Mesendoderm (in vitro differentiated cells): ENCODE data around the gene GARIN5B.
A peak's percentile ranks its signal among the peaks of the same experiment; 100 is the strongest.

Experiments used
- DNase-seq: peaks from one replicate; pipeline ENCODE4 v3.0.0; 2013
- H2AK5ac ChIP-seq: 2 replicates; pipeline ENCODE4 v1.6.1; 2013; ENCODE audit warnings: low read length, inconsistent platforms
- H2BK120ac ChIP-seq: 2 replicates; pipeline ENCODE4 v1.6.1; 2013; ENCODE audit warnings: low read depth, mild to moderate bottlenecking, low read length, moderate library complexity, mixed read lengths
- H2BK15ac ChIP-seq: replicated peaks from 2 replicates; pipeline ENCODE4 v1.6.1; 2013; ENCODE audit warnings: low read depth, mild to moderate bottlenecking, moderate library complexity
- H2BK5ac ChIP-seq: 2 replicates; pipeline ENCODE4 v1.6.1; 2013; ENCODE audit warnings: low read length, inconsistent platforms
- H3K18ac ChIP-seq: 2 replicates; pipeline ENCODE4 v1.6.1; 2013; ENCODE audit warnings: mild to moderate bottlenecking, low read length, mixed read lengths
- H3K23ac ChIP-seq: one replicate; pipeline ENCODE4 v1.6.1; 2013; ENCODE audit warnings: low read length
- H3K27ac ChIP-seq: 2 replicates; pipeline ENCODE4 v1.5.1; 2013; ENCODE audit warnings: low read depth, mild to moderate bottlenecking, inconsistent platforms, low read length, moderate library complexity
- H3K27me3 ChIP-seq: 2 replicates; pipeline ENCODE4 v1.6.1; 2013; ENCODE audit warnings: low read length, control low read depth, mild to moderate bottlenecking, inconsistent platforms; ENCODE audit not compliant: insufficient read depth, poor library complexity
- H3K36me3 ChIP-seq: 2 replicates; pipeline ENCODE4 v1.6.1; 2013; ENCODE audit warnings: low read length, inconsistent platforms; ENCODE audit not compliant: control insufficient read depth, insufficient read depth
- H3K4ac ChIP-seq: one replicate; pipeline ENCODE4 v1.6.1; 2013; ENCODE audit warnings: low read depth, mild to moderate bottlenecking, low read length, moderate library complexity
- H3K4me1 ChIP-seq: 2 replicates; pipeline ENCODE4 v1.6.1; 2013; ENCODE audit warnings: low read depth, low read length, inconsistent platforms; ENCODE audit not compliant: control insufficient read depth
- H3K4me2 ChIP-seq: 2 replicates; pipeline ENCODE4 v1.6.1; 2013; ENCODE audit warnings: low read length
- H3K4me3 ChIP-seq: 2 replicates; pipeline ENCODE4 v1.5.1; 2013; ENCODE audit warnings: mild to moderate bottlenecking, low read length
- H3K56ac ChIP-seq: one replicate; pipeline ENCODE4 v1.6.1; 2013; ENCODE audit warnings: low read length
- H3K79me1 ChIP-seq: 2 replicates; pipeline ENCODE4 v1.6.1; 2013; ENCODE audit warnings: low read length, inconsistent platforms
- H3K79me2 ChIP-seq: 2 replicates; pipeline ENCODE4 v1.6.1; 2013; ENCODE audit warnings: mild to moderate bottlenecking, low read length; ENCODE audit not compliant: control insufficient read depth, insufficient read depth
- H3K9ac ChIP-seq: 2 replicates; pipeline ENCODE4 v1.6.1; 2013; ENCODE audit warnings: low read length, inconsistent platforms
- H4K5ac ChIP-seq: one replicate; pipeline ENCODE4 v1.6.1; 2013; ENCODE audit warnings: low read length
- H4K8ac ChIP-seq: one replicate; pipeline ENCODE4 v1.6.1; 2013; ENCODE audit warnings: low read depth, mild to moderate bottlenecking, control low read depth, low read length, moderate library complexity
- WGBS: extraction: QIAGEN DNeasy Blood & Tissue Kit; methylation state at CpG from one replicate; pipeline ENCODE4 v1.1.7; 2013; ENCODE audit warnings: low lambda C conversion rate, missing lambda C conversion rate; ENCODE audit not compliant: insufficient coverage; ENCODE audit errors: extremely low coverage; 5-methylcytosine and 5-hydroxymethylcytosine counted together

GARIN5B gene

DNA sequence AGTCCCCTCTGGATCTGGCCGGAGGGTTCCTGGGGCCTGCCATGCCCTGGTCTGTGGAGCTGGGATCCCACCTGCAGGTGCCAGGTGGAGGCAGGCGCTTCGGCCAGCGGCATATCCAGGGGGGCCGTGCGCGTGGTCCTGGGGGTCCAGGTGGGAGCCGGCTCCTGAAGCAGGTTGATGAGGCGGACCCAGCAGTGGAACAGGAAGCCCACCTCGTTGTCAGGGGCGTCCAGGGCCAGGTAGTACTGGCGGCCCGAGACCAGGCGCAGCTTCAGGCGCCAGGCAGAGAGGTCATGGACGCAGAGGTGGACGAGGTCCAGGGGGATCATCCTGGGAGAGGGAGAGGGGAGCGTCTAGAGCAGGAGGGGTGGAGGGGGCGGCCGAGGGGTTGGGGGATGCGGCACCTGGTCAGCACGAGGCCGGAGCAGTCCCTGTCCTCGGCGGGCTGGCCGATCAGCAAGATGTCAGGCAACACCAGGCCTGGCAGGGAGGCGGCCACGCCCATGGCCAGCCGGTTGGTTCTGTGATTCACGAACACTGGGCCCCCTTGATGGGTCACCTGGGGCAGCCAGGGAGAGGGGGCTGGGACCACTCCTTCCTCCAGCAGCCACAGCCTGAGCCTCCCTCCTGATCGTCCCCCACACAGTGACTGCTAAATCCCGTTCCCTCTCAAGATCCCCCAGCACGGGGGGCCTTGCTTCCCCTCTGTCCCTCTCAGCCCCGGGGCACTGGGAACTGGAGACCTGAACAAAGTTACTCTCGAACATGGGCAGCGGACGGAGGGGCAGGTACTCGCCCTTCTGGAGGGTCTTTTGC, 678 bp downstream of the GARIN5B start:
- DNase-seq = no peak
- Histone ChIP-seq H3K79me1 (no peaks in the 10 kb centered on the region), H3K4me3 (no peak overlapping the region), H3K56ac (no peak overlapping the region), H3K9ac (no peak overlapping the region), H3K23ac (no peak overlapping the region), H4K5ac (no peak overlapping the region), H2BK15ac (no peak overlapping the region), H3K4ac (no peak overlapping the region), H3K27me3 (no peaks in the 10 kb centered on the region), H2BK5ac (no peak overlapping the region), H2BK120ac (no peak overlapping the region), H3K4me2 (no peak overlapping the region), H4K8ac (no peak overlapping the region), H3K27ac (no peak overlapping the region), H3K4me1 (no peaks in the 10 kb centered on the region), H3K79me2 (no peaks in the 10 kb centered on the region), H3K36me3 (no peaks in the 10 kb centered on the region), H3K18ac (no peak overlapping the region), H2AK5ac (no peak overlapping the region)
- no CpG with 5 or more reads among the region's 38 CpGs for WGBS

- Histone ChIP-seq H3K4me1 (no peaks in the 10 kb centered on the region), H2BK120ac (no peak overlapping the region), H3K4ac (no peak overlapping the region), H3K79me1 (no peaks in the 10 kb centered on the region), H3K4me3 (no peak overlapping the region), H3K27me3 (no peaks in the 10 kb centered on the region), H2BK15ac (no peak overlapping the region), H3K4me2 (no peak overlapping the region), H3K79me2 (no peaks in the 10 kb centered on the region), H2AK5ac (no peak overlapping the region), H4K8ac (no peak overlapping the region), H3K23ac (no peak overlapping the region), H3K36me3 (no peaks in the 10 kb centered on the region), H3K27ac (no peak overlapping the region), H2BK5ac (no peak overlapping the region), H3K18ac (no peak overlapping the region), H3K56ac (no peak overlapping the region), H3K9ac (no peak overlapping the region), H4K5ac (no peak overlapping the region)
- no CpG with 5 or more reads among the region's 16 CpGs for WGBS
- DNase-seq = no peak
Observed at GRCh38 chr19:55360902-55361301, 2.2 kb downstream of the GARIN5B start.

DNA sequence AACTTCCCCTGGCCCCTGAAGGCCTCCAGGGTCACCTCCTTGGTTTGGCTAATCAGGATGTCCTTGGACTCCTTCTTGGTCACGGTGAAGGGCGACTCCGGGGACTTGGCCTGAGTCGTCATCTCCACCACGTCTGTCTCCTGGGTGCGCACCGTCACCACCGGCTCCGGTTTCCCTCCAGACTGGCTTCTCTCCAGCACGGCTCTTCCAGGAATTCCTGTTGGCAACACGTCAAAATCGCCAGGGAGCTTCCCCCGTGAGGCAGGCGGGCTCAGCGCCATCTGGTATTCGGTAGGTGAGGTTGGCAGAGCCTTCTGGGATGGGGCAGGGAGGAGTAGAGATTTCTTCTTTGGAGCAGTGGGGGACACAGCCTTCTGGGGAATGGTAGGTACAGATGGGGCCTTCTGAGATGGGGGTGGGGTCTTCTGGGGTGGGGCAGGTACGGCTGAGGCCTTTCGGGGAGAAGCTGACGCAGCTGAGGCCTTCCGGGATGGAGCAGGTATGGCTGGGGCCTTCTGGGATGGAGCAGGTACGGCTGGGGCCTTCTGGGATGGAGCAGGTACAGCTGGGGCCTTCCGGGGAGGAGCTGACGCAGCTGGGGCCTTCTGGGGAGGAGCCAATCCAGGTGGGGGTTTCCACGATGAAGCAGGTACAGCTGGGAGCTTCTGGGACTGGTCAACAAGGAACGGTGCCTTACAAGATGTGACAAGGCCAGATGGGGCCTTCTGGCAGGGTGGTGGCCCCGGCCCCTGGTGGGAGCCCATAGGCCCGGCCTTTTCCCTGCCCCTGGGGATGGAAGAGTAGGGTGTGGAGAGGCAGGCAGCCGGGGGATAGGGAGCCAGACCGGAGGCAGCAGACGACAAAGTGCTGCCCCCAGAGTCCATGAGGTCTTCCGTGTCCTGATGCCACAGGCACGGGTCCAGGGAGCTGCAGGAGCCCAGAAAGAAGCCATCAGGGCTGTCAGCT, 3.8 kb downstream of the GARIN5B start:
- Histone ChIP-seq H3K9ac (no peak overlapping the region), H2AK5ac (no peak overlapping the region), H3K27me3 (peaks cover 5% of the 10 kb centered on the region), H4K8ac (no peak overlapping the region), H2BK15ac (no peak overlapping the region), H3K4ac (no peak overlapping the region), H3K36me3 (no peaks in the 10 kb centered on the region), H3K79me2 (no peaks in the 10 kb centered on the region), H3K4me3 (no peak overlapping the region), H3K23ac (no peak overlapping the region), H3K4me2 (no peak overlapping the region), H3K79me1 (no peaks in the 10 kb centered on the region), H3K56ac (no peak overlapping the region), H2BK120ac (no peak overlapping the region), H2BK5ac (no peak overlapping the region), H3K27ac (no peak overlapping the region), H3K4me1 (no peaks in the 10 kb centered on the region), H3K18ac (no peak overlapping the region), H4K5ac (no peak overlapping the region)
- no peak for DNase-seq
- WGBS = no CpG with 5 or more reads among the region's 32 CpGs

- no peaks in the 10 kb centered on the region for H3K4me1 ChIP-seq
- no peaks in the 10 kb centered on the region for H3K79me2 ChIP-seq
- no peak overlapping the region for H3K27ac ChIP-seq
- H2BK5ac ChIP-seq = no peak overlapping the region
- no CpG with 5 or more reads among the region's 19 CpGs for WGBS
- no peak overlapping the region for H4K8ac ChIP-seq
- DNase-seq = no peak
- no peak overlapping the region for H3K56ac ChIP-seq
- no peak overlapping the region for H2BK15ac ChIP-seq
- H3K27me3 ChIP-seq = peaks cover 5% of the 10 kb centered on the region
- no peak overlapping the region for H4K5ac ChIP-seq
- no peaks in the 10 kb centered on the region for H3K36me3 ChIP-seq
- H2AK5ac ChIP-seq = no peak overlapping the region
- no peak overlapping the region for H3K9ac ChIP-seq
- H2BK120ac ChIP-seq = no peak overlapping the region
- H3K4me2 ChIP-seq = no peak overlapping the region
- H3K4me3 ChIP-seq = no peak overlapping the region
- no peak overlapping the region for H3K18ac ChIP-seq
- no peak overlapping the region for H3K23ac ChIP-seq
- no peaks in the 10 kb centered on the region for H3K79me1 ChIP-seq
- H3K4ac ChIP-seq = no peak overlapping the region
Observed at GRCh38 chr19:55358493-55358892, 4.6 kb downstream of the GARIN5B start.

DNA sequence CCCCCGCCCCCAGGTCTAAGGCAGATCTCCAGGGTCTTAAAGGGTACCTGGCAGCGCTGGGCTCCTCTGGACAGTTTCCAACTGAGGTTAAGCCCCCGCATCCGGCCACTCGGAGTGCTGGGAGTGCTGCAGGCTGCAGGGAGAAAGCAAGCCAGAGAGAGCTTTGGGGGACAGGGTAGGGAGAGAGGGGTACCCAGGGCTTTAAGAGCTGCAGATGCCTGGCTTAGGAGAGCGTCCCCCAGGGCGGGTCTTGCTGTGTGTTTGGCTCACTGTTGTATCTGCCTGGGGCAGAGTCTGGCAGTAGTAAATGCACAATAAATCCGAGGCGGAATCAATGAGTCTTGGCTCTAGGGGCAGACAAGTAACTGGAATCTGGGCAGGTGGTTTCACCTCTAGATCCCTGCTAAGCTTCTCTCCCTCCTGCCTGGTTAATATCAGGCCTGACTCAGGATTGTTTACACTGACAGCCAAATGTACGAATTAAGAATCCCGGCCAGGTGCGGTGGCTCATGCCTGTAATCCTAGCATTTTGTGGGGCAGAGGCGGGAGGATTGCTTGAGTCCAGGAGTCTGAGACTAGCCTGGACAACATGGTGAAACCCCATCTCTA, 7.7 kb downstream of the GARIN5B start:
- H3K4me1 ChIP-seq = peaks cover 3% of the 10 kb centered on the region
- H3K79me2 ChIP-seq = no peaks in the 10 kb centered on the region
- no peak overlapping the region for H4K8ac ChIP-seq
- H3K4ac ChIP-seq = no peak overlapping the region
- no peak overlapping the region for H3K4me2 ChIP-seq
- H3K36me3 ChIP-seq = no peaks in the 10 kb centered on the region
- H3K9ac ChIP-seq = no peak overlapping the region
- H2BK120ac ChIP-seq = no peak overlapping the region
- no peak overlapping the region for H3K18ac ChIP-seq
- no peak overlapping the region for H4K5ac ChIP-seq
- peaks cover 16% of the 10 kb centered on the region for H3K27me3 ChIP-seq
- H2BK5ac ChIP-seq = no peak overlapping the region
- H3K79me1 ChIP-seq = no peaks in the 10 kb centered on the region
- DNase-seq = no peak
- no peak overlapping the region for H3K23ac ChIP-seq
- H2BK15ac ChIP-seq = no peak overlapping the region
- WGBS = no CpG with 5 or more reads among the region's 13 CpGs
- H3K27ac ChIP-seq = no peak overlapping the region
- peak overlapping the region; percentile 7 for H3K56ac ChIP-seq
- H2AK5ac ChIP-seq = no peak overlapping the region
- no peak overlapping the region for H3K4me3 ChIP-seq
